ENCODE data around the gene GAL3ST2. TPM values are rescaled to one million over a fixed set of nuclear protein-coding genes. Genes with fewer than 3 reads are reported as not detected.
"Not testable (repeated sequence)": the region's sequence is repeated elsewhere in the genome, so short reads cannot be mapped to it uniquely, and the experiment has no call there.

Gene GAL3ST2
- total RNA-seq, 1 experiment from 2014 or later = not detected

GRCh38 chr2:241818943-241819270 lies 42.3 kb downstream of the GAL3ST2 start:
- H3K4me3 ChIP-seq = no peak overlapping the region
- no peaks in the 10 kb centered on the region for H3K27me3 ChIP-seq
- no peaks in the 10 kb centered on the region for H3K4me1 ChIP-seq
- H3K9me3 ChIP-seq (replicated peaks) = 0 out of 2 replicates have a peak, but pooled peaks cover 3% of the 10 kb centered on the region
- no peak for DNase-seq
- no peaks in the 10 kb centered on the region for H3K36me3 ChIP-seq
- no peak overlapping the region for H3K27ac ChIP-seq

- H3K4me3 ChIP-seq; H3K36me3 ChIP-seq; H3K9me3 ChIP-seq (replicated peaks); H3K27ac ChIP-seq; H3K4me1 ChIP-seq; DNase-seq; H3K27me3 ChIP-seq: not testable (repeated sequence)
Measured at GRCh38 chr2:241819947-241820624, 43.5 kb downstream of the GAL3ST2 start.

GRCh38 chr2:241820625-241821384 lies 44.2 kb downstream of the GAL3ST2 start:
- H3K4me3 ChIP-seq = no peak overlapping the region
- H3K9me3 ChIP-seq (replicated peaks) = 0 out of 2 replicates have a peak, but pooled peaks cover 3% of the 10 kb centered on the region
- H3K27ac ChIP-seq = no peak overlapping the region
- no peak for DNase-seq
- no peaks in the 10 kb centered on the region for H3K27me3 ChIP-seq
- no peaks in the 10 kb centered on the region for H3K4me1 ChIP-seq
- no peaks in the 10 kb centered on the region for H3K36me3 ChIP-seq

GRCh38 chr2:241821460-241822263 lies 45.0 kb downstream of the GAL3ST2 start:
- H3K4me1 ChIP-seq = no peaks in the 10 kb centered on the region
- H3K27ac ChIP-seq = no peak overlapping the region

GRCh38 chr2:241822264-241822623 lies 45.6 kb downstream of the GAL3ST2 start:
- Histone ChIP-seq H3K4me1 (no peaks in the 10 kb centered on the region), H3K36me3 (no peaks in the 10 kb centered on the region), H3K9me3 (replicated peaks) (peaks cover 8% of the 10 kb centered on the region; the same call in 1 of the 2 replicates), H3K27ac (no peak overlapping the region), H3K4me3 (no peak overlapping the region), H3K27me3 (no peaks in the 10 kb centered on the region)
- DNase-seq = no peak

More at GRCh38 chr2:241821460-241822263, 45.0 kb downstream of the GAL3ST2 start:
- H3K36me3 ChIP-seq = no peaks in the 10 kb centered on the region
- no peak for DNase-seq
- no peak overlapping the region for H3K4me3 ChIP-seq
- H3K9me3 ChIP-seq (replicated peaks) = 0 out of 2 replicates have a peak, but pooled peaks cover 3% of the 10 kb centered on the region
- no peaks in the 10 kb centered on the region for H3K27me3 ChIP-seq

GRCh38 chr2:241823531-241824437 lies 47.2 kb downstream of the GAL3ST2 start:
- peaks cover 11% of the 10 kb centered on the region; the same call in 1 of the 2 replicates for H3K9me3 ChIP-seq (replicated peaks)
- not testable (repeated sequence) for H3K4me3 ChIP-seq, H3K27me3 ChIP-seq, H3K27ac ChIP-seq, H3K4me1 ChIP-seq, DNase-seq, H3K36me3 ChIP-seq

GRCh38 chr2:241827394-241827793 lies 50.8 kb downstream of the GAL3ST2 start:
- no peaks in the 10 kb centered on the region for H3K36me3 ChIP-seq
- no peak overlapping the region for H3K27ac ChIP-seq
- no peaks in the 10 kb centered on the region for H3K4me1 ChIP-seq
- H3K9me3 ChIP-seq (replicated peaks) = peaks cover 22% of the 10 kb centered on the region
- no peak overlapping the region for H3K4me3 ChIP-seq
- DNase-seq = no peak
- H3K27me3 ChIP-seq = no peaks in the 10 kb centered on the region; the same call in 1 of the 2 replicates

- Histone ChIP-seq H3K27ac (no peak overlapping the region), H3K4me3 (no peak overlapping the region), H3K27me3 (no peaks in the 10 kb centered on the region; the same call in 1 of the 2 replicates), H3K9me3 (replicated peaks) (peaks cover 11% of the 10 kb centered on the region; the same call in 1 of the 2 replicates), H3K36me3 (no peaks in the 10 kb centered on the region), H3K4me1 (no peaks in the 10 kb centered on the region)
- no peak for DNase-seq
Measured at GRCh38 chr2:241833101-241833663, 56.6 kb downstream of the GAL3ST2 start.

- not testable (repeated sequence) for DNase-seq, H3K27me3 ChIP-seq, H3K4me1 ChIP-seq, H3K27ac ChIP-seq, H3K36me3 ChIP-seq, H3K4me3 ChIP-seq
- H3K9me3 ChIP-seq (replicated peaks) = peaks cover 11% of the 10 kb centered on the region; the same call in 1 of the 2 replicates
Measured at GRCh38 chr2:241833756-241834526, 57.3 kb downstream of the GAL3ST2 start.

- Histone ChIP-seq H3K9me3 (replicated peaks) (peaks cover 11% of the 10 kb centered on the region; the same call in 1 of the 2 replicates), H3K27me3 (no peaks in the 10 kb centered on the region; the same call in 1 of the 2 replicates), H3K4me3 (no peak overlapping the region), H3K36me3 (no peaks in the 10 kb centered on the region), H3K27ac (no peak overlapping the region), H3K4me1 (no peaks in the 10 kb centered on the region)
- DNase-seq = no peak
Measured at GRCh38 chr2:241834527-241835210, 58.0 kb downstream of the GAL3ST2 start.

GRCh38 chr2:241835611-241836010 lies 59.0 kb downstream of the GAL3ST2 start:
- H3K27ac ChIP-seq = no peak overlapping the region
- no peak overlapping the region for H3K4me3 ChIP-seq
- no peak for DNase-seq
- H3K9me3 ChIP-seq (replicated peaks) = peaks cover 5% of the 10 kb centered on the region; the same call in 1 of the 2 replicates
- H3K27me3 ChIP-seq = no peaks in the 10 kb centered on the region; the same call in 1 of the 2 replicates
- no peaks in the 10 kb centered on the region for H3K4me1 ChIP-seq
- no peaks in the 10 kb centered on the region for H3K36me3 ChIP-seq

GRCh38 chr2:241836292-241836691 lies 59.7 kb downstream of the GAL3ST2 start:
- Histone ChIP-seq H3K4me3 (no peak overlapping the region), H3K27ac (no peak overlapping the region), H3K36me3 (no peaks in the 10 kb centered on the region), H3K4me1 (no peaks in the 10 kb centered on the region), H3K9me3 (replicated peaks) (peaks cover 4% of the 10 kb centered on the region; the same call in 1 of the 2 replicates), H3K27me3 (no peaks in the 10 kb centered on the region; the same call in 1 of the 2 replicates)
- no peak for DNase-seq

Measured in SJCRH30 (cell line).